ENCODE measurements around the gene IFFO2. TPM values are rescaled to one million over a fixed set of nuclear protein-coding genes. Genes with fewer than 3 reads are reported as not detected.

Gene IFFO2
- total and polyA plus RNA-seq, 2 donors (not counting 1 experiment from before 2014, with no cell fraction given) = 5.8 to 10.4 TPM

DNA sequence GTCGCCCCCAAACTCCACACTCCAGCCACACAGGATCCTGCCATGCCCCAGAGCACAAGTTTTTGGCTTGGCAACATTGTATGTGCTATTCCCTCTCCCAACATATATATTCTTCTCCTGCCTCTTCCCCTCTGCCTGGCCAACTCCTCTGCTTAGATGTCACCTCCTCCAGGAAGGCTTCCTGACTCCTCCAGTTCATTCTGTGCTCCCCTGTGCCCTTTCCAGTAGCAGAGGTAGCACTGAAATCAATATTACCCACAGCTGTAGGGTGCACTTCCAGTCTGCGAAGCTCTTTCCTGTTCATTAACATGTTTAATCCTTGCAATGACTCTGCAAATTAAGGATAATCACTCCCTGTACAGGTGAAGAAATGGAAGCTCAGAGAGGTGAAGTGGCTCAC lies 75.3 kb downstream of the IFFO2 start:
- no peaks in the 10 kb centered on the region for H3K79me2 ChIP-seq (ENCODE audit: control insufficient read depth, insufficient read depth, low read length)
- no peak for DNase-seq (ENCODE audit: low read depth in 2 of 2)
- no peak overlapping the region for H3K4me3 ChIP-seq (replicated peaks in 1 of 4; ENCODE audit: control extremely low read depth in 1 of 4, insufficient read depth in 1 of 4, low read depth in 3 of 4, low read length in 4 of 4)
- no peaks in the 10 kb centered on the region for H3K9me3 ChIP-seq (ENCODE audit: control insufficient read depth, insufficient read depth, low read depth, low read length)
- TF ChIP-seq, protein P1, sequence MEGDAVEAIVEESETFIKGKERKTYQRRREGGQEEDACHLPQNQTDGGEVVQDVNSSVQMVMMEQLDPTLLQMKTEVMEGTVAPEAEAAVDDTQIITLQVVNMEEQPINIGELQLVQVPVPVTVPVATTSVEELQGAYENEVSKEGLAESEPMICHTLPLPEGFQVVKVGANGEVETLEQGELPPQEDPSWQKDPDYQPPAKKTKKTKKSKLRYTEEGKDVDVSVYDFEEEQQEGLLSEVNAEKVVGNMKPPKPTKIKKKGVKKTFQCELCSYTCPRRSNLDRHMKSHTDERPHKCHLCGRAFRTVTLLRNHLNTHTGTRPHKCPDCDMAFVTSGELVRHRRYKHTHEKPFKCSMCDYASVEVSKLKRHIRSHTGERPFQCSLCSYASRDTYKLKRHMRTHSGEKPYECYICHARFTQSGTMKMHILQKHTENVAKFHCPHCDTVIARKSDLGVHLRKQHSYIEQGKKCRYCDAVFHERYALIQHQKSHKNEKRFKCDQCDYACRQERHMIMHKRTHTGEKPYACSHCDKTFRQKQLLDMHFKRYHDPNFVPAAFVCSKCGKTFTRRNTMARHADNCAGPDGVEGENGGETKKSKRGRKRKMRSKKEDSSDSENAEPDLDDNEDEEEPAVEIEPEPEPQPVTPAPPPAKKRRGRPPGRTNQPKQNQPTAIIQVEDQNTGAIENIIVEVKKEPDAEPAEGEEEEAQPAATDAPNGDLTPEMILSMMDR (conservative IDR thresholded peaks at IDR 0.05 in 1 of 2, IDR thresholded peaks at IDR 0.05 in 1 of 2; ENCODE audit: low read depth in 1 of 2, low read length in 2 of 2) = no peak
- TF ChIP-seq EZH2 (IDR thresholded peaks at IDR 0.05; ENCODE audit: low read length, missing control alignments) = no peak
- no peaks in the 10 kb centered on the region for H3K4me1 ChIP-seq (ENCODE audit: control insufficient read depth, extremely low read depth, insufficient read depth, low read length)
- H4K20me1 ChIP-seq (ENCODE audit: control insufficient read depth, extremely low read depth, insufficient read depth, low read length) = peaks cover 2% of the 10 kb centered on the region
- H3K4me2 ChIP-seq (ENCODE audit: extremely low read depth, insufficient read depth, low read length) = no peak overlapping the region
- H3K27ac ChIP-seq (ENCODE audit: insufficient read depth, low read length) = no peak overlapping the region
- H3K9ac ChIP-seq (ENCODE audit: insufficient read depth, low read length) = no peak overlapping the region
- H3K36me3 ChIP-seq (ENCODE audit: control insufficient read depth, insufficient read depth, low read length) = no peaks in the 10 kb centered on the region
- no peak overlapping the region for H2AFZ ChIP-seq (ENCODE audit: low read length)
- H3K27me3 ChIP-seq (ENCODE audit: control insufficient read depth, insufficient read depth, low read length) = no peaks in the 10 kb centered on the region

DNA sequence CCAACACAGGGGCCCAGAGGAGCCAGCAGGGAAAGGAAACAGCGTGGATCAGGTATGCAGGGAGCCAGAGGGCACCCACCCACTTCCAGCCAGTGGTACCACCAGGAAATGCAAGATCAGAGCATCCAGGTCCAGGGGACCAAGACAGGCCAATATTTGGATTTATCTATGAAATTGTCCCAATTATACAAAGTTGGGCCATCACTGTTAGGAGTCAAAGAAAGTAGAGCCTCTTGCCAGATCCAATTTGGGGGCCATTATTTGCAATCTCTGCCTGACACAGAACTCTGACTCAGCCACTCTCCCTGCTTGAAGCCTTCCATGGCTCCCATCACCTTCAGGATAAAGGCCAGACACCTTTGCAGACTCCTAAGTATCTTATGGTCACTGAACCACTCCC lies 75.9 kb downstream of the IFFO2 start:
- TF ChIP-seq EZH2 (IDR thresholded peaks at IDR 0.05; ENCODE audit: low read length, missing control alignments) = no peak
- TF ChIP-seq, protein P1 (conservative IDR thresholded peaks at IDR 0.05 in 1 of 2, IDR thresholded peaks at IDR 0.05 in 1 of 2; ENCODE audit: low read depth in 1 of 2, low read length in 2 of 2) = no peak
- Histone ChIP-seq H4K20me1 (ENCODE audit: control insufficient read depth, extremely low read depth, insufficient read depth, low read length) (peaks cover 2% of the 10 kb centered on the region), H3K79me2 (ENCODE audit: control insufficient read depth, insufficient read depth, low read length) (no peaks in the 10 kb centered on the region), H3K36me3 (ENCODE audit: control insufficient read depth, insufficient read depth, low read length) (no peaks in the 10 kb centered on the region), H3K4me1 (ENCODE audit: control insufficient read depth, extremely low read depth, insufficient read depth, low read length) (no peaks in the 10 kb centered on the region), H3K27me3 (ENCODE audit: control insufficient read depth, insufficient read depth, low read length) (no peaks in the 10 kb centered on the region), H3K27ac (ENCODE audit: insufficient read depth, low read length) (no peak overlapping the region), H3K4me2 (ENCODE audit: extremely low read depth, insufficient read depth, low read length) (no peak overlapping the region), H2AFZ (ENCODE audit: low read length) (no peak overlapping the region), H3K9me3 (ENCODE audit: control insufficient read depth, insufficient read depth, low read depth, low read length) (no peaks in the 10 kb centered on the region), H3K9ac (ENCODE audit: insufficient read depth, low read length) (no peak overlapping the region), H3K4me3 (replicated peaks in 1 of 4; ENCODE audit: control extremely low read depth in 1 of 4, insufficient read depth in 1 of 4, low read depth in 3 of 4, low read length in 4 of 4) (no peak overlapping the region)
- DNase-seq (ENCODE audit: low read depth in 2 of 2) = no peak

DNA sequence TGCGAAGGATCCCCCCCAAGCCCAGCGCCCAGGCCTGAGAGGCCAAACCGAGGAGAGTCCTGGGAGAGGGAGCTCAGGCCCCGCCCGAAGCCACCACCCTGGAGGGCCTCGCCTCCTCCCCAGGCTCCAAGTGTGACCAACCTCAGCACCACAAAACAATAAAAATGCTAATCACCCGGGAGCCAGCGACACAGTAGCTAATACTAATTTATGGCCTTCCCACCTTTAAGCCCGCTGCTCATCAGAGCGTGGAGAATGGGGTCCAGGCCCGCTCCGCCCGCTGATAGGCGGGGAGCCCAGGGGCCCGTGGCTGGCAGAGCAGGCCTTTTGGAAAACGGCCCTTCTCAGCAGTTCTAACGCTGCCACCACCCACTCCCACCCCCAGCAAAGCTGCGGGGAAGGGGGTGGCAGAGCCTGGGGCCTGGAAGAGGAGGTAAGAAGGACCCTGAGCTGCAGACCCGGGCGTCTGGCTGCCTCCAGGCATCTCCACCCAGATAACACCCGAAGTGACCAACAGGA lies 76.6 kb downstream of the IFFO2 start:
- no peak overlapping the region for H2AFZ ChIP-seq (ENCODE audit: low read length)
- no peak for DNase-seq (ENCODE audit: low read depth in 2 of 2)
- no peaks in the 10 kb centered on the region for H3K79me2 ChIP-seq (ENCODE audit: control insufficient read depth, insufficient read depth, low read length)
- TF ChIP-seq, protein P1 (conservative IDR thresholded peaks at IDR 0.05 in 1 of 2, IDR thresholded peaks at IDR 0.05 in 1 of 2; ENCODE audit: low read depth in 1 of 2, low read length in 2 of 2) = no peak
- no peak for TF ChIP-seq EZH2 (IDR thresholded peaks at IDR 0.05; ENCODE audit: low read length, missing control alignments)
- H3K27ac ChIP-seq (ENCODE audit: insufficient read depth, low read length) = no peak overlapping the region
- H3K9ac ChIP-seq (ENCODE audit: insufficient read depth, low read length) = no peak overlapping the region
- H3K4me3 ChIP-seq (replicated peaks in 1 of 4; ENCODE audit: control extremely low read depth in 1 of 4, insufficient read depth in 1 of 4, low read depth in 3 of 4, low read length in 4 of 4) = no peak overlapping the region
- H3K36me3 ChIP-seq (ENCODE audit: control insufficient read depth, insufficient read depth, low read length) = no peaks in the 10 kb centered on the region
- peaks cover 2% of the 10 kb centered on the region for H4K20me1 ChIP-seq (ENCODE audit: control insufficient read depth, extremely low read depth, insufficient read depth, low read length)
- no peaks in the 10 kb centered on the region for H3K27me3 ChIP-seq (ENCODE audit: control insufficient read depth, insufficient read depth, low read length)
- no peak overlapping the region for H3K4me2 ChIP-seq (ENCODE audit: extremely low read depth, insufficient read depth, low read length)
- H3K9me3 ChIP-seq (ENCODE audit: control insufficient read depth, insufficient read depth, low read depth, low read length) = no peaks in the 10 kb centered on the region
- H3K4me1 ChIP-seq (ENCODE audit: control insufficient read depth, extremely low read depth, insufficient read depth, low read length) = no peaks in the 10 kb centered on the region
